Omental fat pad (tissue), 4 donors: ENCODE results near the gene ZNF662. TPM values are rescaled to one million over a fixed set of nuclear protein-coding genes. Genes with fewer than 3 reads are reported as not detected.
"Not testable (repeated sequence)": the region's sequence is repeated elsewhere in the genome, so short reads cannot be mapped to it uniquely, and the experiment has no call there.

Source experiments
- ATAC-seq: fragments of 150-250 bp; one replicate; pipeline ENCODE4 v1.9.1; 2016; ENCODE audit warnings: mild to moderate bottlenecking, moderate library complexity; ENCODE audit not compliant: low FRiP score
- DNase-seq: peaks from one replicate; pipeline ENCODE4 v3.0.0-alpha.2; 2019; ENCODE audit warnings: low spot score
- CTCF ChIP-seq, 3 donors: fragments of 450-650 bp; IDR thresholded peaks; one replicate each; pipeline ENCODE4 v1.5.1; 2016 to 2017; ENCODE audit warnings: antibody characterized with exemption in 3 of 3, mild to moderate bottlenecking in 3 of 3, moderate library complexity in 2 of 3
- total RNA-seq, 4 donors: library from RNA; depleted of rRNA; stranded (reverse); fragments of >200 nt; gene quantifications; one replicate each; pipeline ENCODE4 v1.1.0, GENCODE V29; 2016

ZNF662 gene
- total RNA-seq, 4 donors from 2014 or later, result 3.3 to 9.9 (median 4.3) TPM

DNA sequence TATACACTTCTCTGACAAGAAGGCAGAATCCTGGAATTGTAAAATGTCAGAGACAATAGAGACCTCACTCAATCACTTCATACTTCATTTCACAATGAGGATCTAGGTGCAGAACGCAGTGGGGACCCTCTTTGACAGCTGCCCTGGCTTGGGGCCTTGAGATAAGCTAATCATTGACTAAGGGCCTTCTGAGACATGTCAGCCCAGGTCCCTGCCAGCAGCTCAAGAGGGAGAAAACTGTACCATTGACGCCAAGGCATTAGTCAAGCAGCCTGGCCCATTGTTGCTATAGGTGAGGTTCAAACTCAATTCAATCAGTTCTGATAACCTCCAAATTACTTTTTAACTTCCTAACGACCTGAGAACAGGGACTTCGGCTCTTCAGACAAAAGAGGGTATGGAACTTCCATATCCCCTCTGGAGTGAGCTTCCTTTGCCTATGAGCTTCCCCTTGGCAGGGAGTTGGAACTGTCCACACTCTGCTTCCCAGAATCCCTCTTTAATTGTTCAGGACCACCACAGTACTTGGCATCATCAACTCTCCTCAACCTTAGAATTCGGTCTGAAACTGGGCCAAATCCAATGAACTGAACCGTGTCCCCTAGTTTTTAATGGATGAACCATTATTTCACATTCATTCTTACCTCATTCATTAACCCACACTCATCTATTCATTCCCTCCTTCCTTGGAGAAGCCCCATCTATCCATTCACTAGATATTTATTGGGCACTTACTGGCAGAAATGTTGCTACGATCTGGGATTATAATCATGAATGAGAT is 28.8 kb upstream of the ZNF662 start:
- DNase-seq, result no peak
- TF ChIP-seq CTCF (IDR thresholded peaks at IDR 0.05), result no peak
- no peak for ATAC-seq

DNA sequence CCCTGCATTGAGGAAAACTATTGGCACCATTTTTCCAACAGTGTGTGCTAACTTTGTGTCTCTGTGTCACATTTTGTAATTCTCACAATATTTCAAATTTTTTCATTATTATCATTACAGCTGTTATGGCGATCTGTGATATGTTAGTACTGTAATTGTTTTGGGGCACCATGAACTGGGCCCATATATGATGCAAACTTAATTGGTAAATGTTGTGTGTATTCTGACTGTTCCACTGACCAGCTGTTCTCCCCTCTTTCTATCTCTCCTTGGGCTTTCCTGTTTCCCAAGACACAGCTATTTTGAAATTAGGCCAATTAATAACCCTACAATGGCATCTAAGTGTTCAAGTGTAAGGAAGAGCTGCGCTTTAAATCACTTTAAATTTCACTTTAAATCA is 28.1 kb upstream of the ZNF662 start:
- TF ChIP-seq CTCF (IDR thresholded peaks at IDR 0.05), result no peak
- no peak for ATAC-seq
- no peak for DNase-seq

- no peak for DNase-seq
- no peak for ATAC-seq
- no peak for TF ChIP-seq CTCF (IDR thresholded peaks at IDR 0.05)
Observed at GRCh38 chr3:42880183-42880582, 25.8 kb upstream of the ZNF662 start.

DNA sequence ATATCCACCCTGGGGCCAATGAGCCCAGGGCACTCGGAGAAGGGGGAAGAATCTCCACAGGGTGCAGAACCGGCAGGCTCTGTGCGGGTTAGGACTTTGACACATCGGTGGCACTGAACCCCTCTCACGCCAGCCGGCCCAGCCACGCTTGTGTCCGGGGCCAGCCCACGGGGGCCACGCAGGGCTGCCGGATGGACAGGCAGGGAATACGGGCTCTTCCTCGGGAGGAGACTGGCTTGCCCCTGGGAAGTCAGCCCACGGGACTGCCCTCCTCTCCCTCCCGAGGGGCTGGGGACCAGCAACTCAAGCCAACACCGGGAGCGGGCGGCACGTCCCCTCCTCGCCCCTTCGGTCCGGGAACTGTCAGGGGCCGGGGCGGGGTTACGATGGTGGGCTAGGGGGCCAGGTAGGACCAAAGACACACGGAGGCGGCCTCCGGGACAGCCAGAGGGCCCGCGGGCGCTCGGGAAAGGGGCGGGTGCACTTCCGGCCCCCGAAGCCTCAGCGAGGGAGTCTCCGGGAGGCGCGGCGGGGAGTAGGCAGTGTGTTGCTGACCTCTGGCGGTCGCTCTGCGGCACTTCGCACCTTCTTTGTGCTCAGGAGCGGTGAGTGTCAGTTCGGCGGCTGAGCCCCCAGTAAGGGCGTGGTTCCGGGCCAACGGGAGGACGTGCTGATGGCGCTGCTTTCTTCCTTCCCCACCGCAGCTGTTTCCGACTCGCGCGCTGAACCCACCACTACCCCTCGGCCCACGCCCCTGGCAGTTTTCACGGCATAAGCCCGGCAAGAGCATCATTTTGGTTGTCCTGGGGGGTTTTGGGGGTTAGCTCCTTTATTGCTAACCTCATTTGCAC is 25.1 kb upstream of the ZNF662 start:
- ATAC-seq (peak; percentile 93), DNase-seq (peak; percentile 54)
- peak in 2 of 3 donors; percentile 67 to 76 for TF ChIP-seq CTCF (IDR thresholded peaks at IDR 0.05)

DNA sequence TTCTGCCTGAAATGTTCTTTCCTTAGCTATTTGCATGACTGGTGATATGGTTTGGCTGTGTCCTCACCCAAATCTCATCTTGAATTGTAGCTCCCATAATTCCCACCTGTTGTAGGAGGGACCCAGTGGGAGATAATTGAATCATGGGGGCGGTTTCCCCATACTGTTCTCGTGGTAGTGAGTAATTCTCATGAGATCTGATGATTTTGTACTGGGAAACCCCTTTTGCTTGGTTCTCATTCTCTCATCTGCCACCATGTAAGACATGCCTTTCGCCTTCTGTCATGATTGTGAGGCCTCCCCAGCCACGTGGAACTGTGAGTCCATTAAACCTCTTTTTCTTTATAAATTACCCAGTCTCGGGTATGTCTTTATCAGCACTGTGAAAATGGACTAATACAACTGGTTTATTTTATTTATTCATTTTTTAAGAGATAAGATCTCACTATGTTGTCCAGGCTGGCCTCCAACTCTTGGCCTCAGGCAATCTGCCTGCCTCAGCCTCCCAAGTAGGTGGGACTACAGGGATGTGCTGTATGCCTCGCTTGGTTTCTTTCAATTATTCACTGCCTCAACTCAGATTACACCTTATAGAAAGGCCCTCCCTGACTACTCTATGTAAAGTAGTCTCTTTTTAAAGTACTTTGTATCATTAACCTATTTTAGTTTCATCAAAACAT is 22.6 kb upstream of the ZNF662 start:
- not testable (repeated sequence) for ATAC-seq, DNase-seq

- DNase-seq (no peak), ATAC-seq (no peak)
- no peak for TF ChIP-seq CTCF (IDR thresholded peaks at IDR 0.05)
Observed at GRCh38 chr3:42884324-42884723, 21.6 kb upstream of the ZNF662 start.

DNA sequence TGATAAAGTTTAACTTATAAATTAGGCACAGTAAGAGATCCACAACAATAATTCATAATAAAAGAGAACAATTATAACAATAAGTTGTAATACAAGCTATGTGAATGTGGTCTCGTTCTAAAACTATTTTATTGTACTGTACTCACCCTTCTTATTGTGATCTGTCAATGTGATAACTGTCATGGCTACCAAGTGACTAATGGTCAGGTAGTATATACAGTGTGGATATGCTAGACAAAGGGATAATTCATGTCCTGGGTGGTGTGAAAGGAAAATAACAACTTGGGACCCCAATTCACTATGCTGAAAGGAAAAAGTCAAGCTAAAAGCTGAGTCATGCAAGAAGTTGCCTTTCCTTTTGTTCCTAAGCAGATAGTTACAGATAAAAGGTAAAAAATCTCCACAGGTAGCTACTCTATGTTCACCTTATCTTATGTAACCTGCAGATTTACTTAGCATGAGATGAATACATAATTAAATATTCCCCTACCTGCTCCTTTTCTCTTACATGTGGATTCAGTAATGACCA is 19.6 kb upstream of the ZNF662 start:
- no peak for TF ChIP-seq CTCF (IDR thresholded peaks at IDR 0.05)
- ATAC-seq (no peak), DNase-seq (no peak)
